ENCODE data around the gene DAP.

- no peak for TF ChIP-seq CTCF (IDR thresholded peaks at IDR 0.05)
- TF ChIP-seq SIN3A (IDR thresholded peaks at IDR 0.05; ENCODE audit: borderline replicate concordance, insufficient read depth, low read depth, low read length), result no peak
- no peak for TF ChIP-seq POLR2AphosphoS5 (IDR thresholded peaks at IDR 0.05; ENCODE audit: low read depth, low read length)
Measured at GRCh38 chr5:10744681-10745080, 16.4 kb downstream of the DAP start.
